Liver (tissue), 9 donors: ENCODE data around the gene ROR1. TPM values are rescaled to one million over a fixed set of nuclear protein-coding genes. Genes with fewer than 3 reads are reported as not detected.

Experiments
- DNase-seq: peaks from one replicate; pipeline ENCODE4 v3.0.0-alpha.2; 2017; ENCODE audit warnings: low spot score
- H3K27ac ChIP-seq, 2 donors: one replicate each; pipeline ENCODE4 v1.7.0; 2013; ENCODE audit warnings: inconsistent platforms in 2 of 2, low read length in 2 of 2, control low read depth in 1 of 2, low read depth in 1 of 2, mild to moderate bottlenecking in 1 of 2
- H3K27me3 ChIP-seq, 4 donors: one replicate each; pipeline versions ENCODE4 v1.6.1 to v1.7.0; 2013; ENCODE audit warnings: low read length in 3 of 4, inconsistent platforms in 1 of 4, mild to moderate bottlenecking in 1 of 4, moderate library complexity in 1 of 4; ENCODE audit not compliant: control insufficient read depth in 4 of 4, insufficient read depth in 4 of 4
- H3K36me3 ChIP-seq, 4 donors: one replicate each; pipeline versions ENCODE4 v1.6.1 to v1.7.0; 2013; ENCODE audit warnings: low read length in 3 of 4, mild to moderate bottlenecking in 3 of 4, low read depth in 1 of 4, moderate library complexity in 1 of 4; ENCODE audit not compliant: control insufficient read depth in 4 of 4, insufficient read depth in 3 of 4
- H3K4me1 ChIP-seq, 4 donors: one replicate each; pipeline versions ENCODE4 v1.6.1 to v1.7.0; 2013; ENCODE audit warnings: low read length in 3 of 4, mild to moderate bottlenecking in 3 of 4, moderate library complexity in 1 of 4; ENCODE audit not compliant: control insufficient read depth in 4 of 4, insufficient read depth in 4 of 4
- H3K4me3 ChIP-seq, 3 donors: one replicate each; pipeline versions ENCODE4 v1.6.1 to v1.7.0; 2013; ENCODE audit warnings: low read length in 3 of 3, control low read depth in 1 of 3, low read depth in 1 of 3, mild to moderate bottlenecking in 1 of 3
- H3K9ac ChIP-seq, 2 donors: one replicate each; pipeline ENCODE4 v1.7.0; 2013; ENCODE audit warnings: low read length in 2 of 2, mild to moderate bottlenecking in 2 of 2, moderate library complexity in 2 of 2, control low read depth in 1 of 2, low read depth in 1 of 2
- H3K9me3 ChIP-seq, 4 donors: one replicate each; pipeline versions ENCODE4 v1.6.1 to v1.7.0; 2013; ENCODE audit warnings: low read length in 3 of 4; ENCODE audit not compliant: control insufficient read depth in 4 of 4
- ATF3 ChIP-seq: IDR thresholded peaks from 2 replicates; pipeline ENCODE4 v1.6.1; 2016; ENCODE audit warnings: antibody characterized with exemption
- EGR1 ChIP-seq, 2 donors: IDR thresholded peaks; 2 replicates each; pipeline ENCODE4 v1.6.1; 2016 to 2018; ENCODE audit warnings: antibody characterized with exemption in 2 of 2, low read depth in 2 of 2
- FOXA1 ChIP-seq: IDR thresholded peaks from 2 replicates; pipeline ENCODE4 v1.6.1; 2016; ENCODE audit warnings: antibody characterized with exemption
- FOXA2 ChIP-seq: IDR thresholded peaks from 2 replicates; pipeline ENCODE4 v1.6.1; 2016; ENCODE audit warnings: antibody characterized with exemption
- GABPA ChIP-seq, 2 donors: IDR thresholded peaks in 1 of 2; conservative IDR thresholded peaks in 1 of 2; 2 replicates each; pipeline ENCODE4 v1.6.1; 2016; ENCODE audit warnings: antibody characterized with exemption in 2 of 2, mild to moderate bottlenecking in 1 of 2, moderate library complexity in 1 of 2
- HNF4A ChIP-seq, 2 donors: conservative IDR thresholded peaks; 2 replicates each; pipeline ENCODE4 v1.6.1; 2016; ENCODE audit warnings: antibody characterized with exemption in 2 of 2, mild to moderate bottlenecking in 2 of 2
- HNF4G ChIP-seq: IDR thresholded peaks from 2 replicates; pipeline ENCODE4 v1.6.1; 2016; ENCODE audit warnings: antibody characterized with exemption
- JUND ChIP-seq, 2 donors: IDR thresholded peaks; 2 replicates each; pipeline ENCODE4 v1.6.1; 2016; ENCODE audit warnings: antibody characterized with exemption in 2 of 2
- MAX ChIP-seq: IDR thresholded peaks from 2 replicates; pipeline ENCODE4 v1.6.1; 2016; ENCODE audit warnings: antibody characterized with exemption
- NR2F2 ChIP-seq: IDR thresholded peaks from 2 replicates; pipeline ENCODE4 v1.6.1; 2016; ENCODE audit warnings: antibody characterized with exemption
- RAD21 ChIP-seq, 2 donors: IDR thresholded peaks; 2 replicates each; pipeline ENCODE4 v1.6.1; 2016; ENCODE audit warnings: antibody characterized with exemption in 2 of 2, mild to moderate bottlenecking in 2 of 2
- REST ChIP-seq: IDR thresholded peaks from 2 replicates; pipeline ENCODE4 v1.6.1; 2016; ENCODE audit warnings: antibody characterized with exemption, mild to moderate bottlenecking
- RXRA ChIP-seq, 2 donors: IDR thresholded peaks; 2 replicates each; pipeline ENCODE4 v1.6.1; 2017 to 2018; ENCODE audit warnings: antibody characterized with exemption in 2 of 2, mild to moderate bottlenecking in 1 of 2
- SP1 ChIP-seq: IDR thresholded peaks from 2 replicates; pipeline ENCODE4 v1.6.1; 2018; ENCODE audit warnings: antibody characterized with exemption, mild to moderate bottlenecking
- TAF1 ChIP-seq: conservative IDR thresholded peaks from 2 replicates; pipeline ENCODE4 v1.6.1; 2016; ENCODE audit warnings: antibody characterized with exemption, mild to moderate bottlenecking
- YY1 ChIP-seq: IDR thresholded peaks from 2 replicates; pipeline ENCODE4 v1.6.1; 2016; ENCODE audit warnings: antibody characterized with exemption, mild to moderate bottlenecking
- WGBS: extraction: QIAGEN DNeasy Blood & Tissue Kit; methylation state at CpG from one replicate; pipeline ENCODE4 v1.1.7; 2013; 5-methylcytosine and 5-hydroxymethylcytosine counted together
- polyA plus RNA-seq, 2 donors: library from polyadenylated mRNA; stranded (reverse) in 1 of 2; unstranded in 1 of 2; fragments of 200-250 nt in 1 of 2; fragments of >200 nt in 1 of 2; fragmentation: Nextera tagmentation in 1 of 2; extraction: Ambion mirVana in 1 of 2; gene quantifications; one replicate each; pipeline versions ENCODE4 v1.2.1 to v1.2.3, GENCODE V29; 2013 to 2015
- total RNA-seq, 2 donors: library from RNA; depleted of rRNA; stranded (reverse); fragments of >200 nt; gene quantifications; one replicate each; pipeline ENCODE4 v1.2.3, GENCODE V29; 2014
- TF ChIP-seq, protein P1 (sequence below): fragments of 150-350 bp; IDR thresholded peaks from 2 replicates; pipeline ENCODE4 v1.5.1; 2017; ENCODE audit warnings: improper control_type of control experiment, low read depth, low read length; ENCODE audit not compliant: missing input control
- TF ChIP-seq, protein P2 (sequence below): IDR thresholded peaks from 2 replicates; pipeline ENCODE4 v1.6.1; 2016; ENCODE audit warnings: antibody characterized with exemption
- donor health status: healthy.
- donor health status: healthy.
- donor health status: healthy.
- donor health status: healthy.
- donor health status: healthy.

The ROR1 gene
- total and polyA plus RNA-seq, 4 donors = 0.15 to 0.98 (median 0.37) TPM

DNA sequence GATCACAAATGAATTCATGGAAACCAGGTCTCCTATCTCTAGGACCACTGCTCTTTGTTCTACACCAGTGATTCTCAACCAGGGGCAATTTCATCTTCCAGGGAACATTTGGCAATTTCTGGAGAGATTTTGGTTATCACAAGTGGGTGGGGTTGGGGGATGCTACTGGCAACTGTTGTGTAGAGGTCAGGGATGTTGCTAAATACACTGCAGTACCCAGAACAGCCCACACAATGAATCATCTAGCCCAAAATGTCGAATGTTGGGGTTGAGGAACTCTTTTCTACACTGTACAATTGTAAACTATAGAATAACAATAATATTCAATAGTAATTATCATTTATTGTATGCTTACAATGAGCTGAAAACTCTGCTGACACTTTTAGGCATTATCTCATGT is 373.9 kb downstream of the ROR1 start:
- no peak for DNase-seq
- Histone ChIP-seq H3K27me3 (no peaks in the 10 kb centered on the region), H3K4me3 (no peak overlapping the region), H3K36me3 (no peaks in the 10 kb centered on the region), H3K9me3 (no peaks in the 10 kb centered on the region), H3K4me1 (no peaks in the 10 kb centered on the region), H3K27ac (no peak overlapping the region), H3K9ac (no peak overlapping the region)
- 55% methylated on average over 1 of the region's 1 CpG for WGBS
- TF ChIP-seq, protein P1, sequence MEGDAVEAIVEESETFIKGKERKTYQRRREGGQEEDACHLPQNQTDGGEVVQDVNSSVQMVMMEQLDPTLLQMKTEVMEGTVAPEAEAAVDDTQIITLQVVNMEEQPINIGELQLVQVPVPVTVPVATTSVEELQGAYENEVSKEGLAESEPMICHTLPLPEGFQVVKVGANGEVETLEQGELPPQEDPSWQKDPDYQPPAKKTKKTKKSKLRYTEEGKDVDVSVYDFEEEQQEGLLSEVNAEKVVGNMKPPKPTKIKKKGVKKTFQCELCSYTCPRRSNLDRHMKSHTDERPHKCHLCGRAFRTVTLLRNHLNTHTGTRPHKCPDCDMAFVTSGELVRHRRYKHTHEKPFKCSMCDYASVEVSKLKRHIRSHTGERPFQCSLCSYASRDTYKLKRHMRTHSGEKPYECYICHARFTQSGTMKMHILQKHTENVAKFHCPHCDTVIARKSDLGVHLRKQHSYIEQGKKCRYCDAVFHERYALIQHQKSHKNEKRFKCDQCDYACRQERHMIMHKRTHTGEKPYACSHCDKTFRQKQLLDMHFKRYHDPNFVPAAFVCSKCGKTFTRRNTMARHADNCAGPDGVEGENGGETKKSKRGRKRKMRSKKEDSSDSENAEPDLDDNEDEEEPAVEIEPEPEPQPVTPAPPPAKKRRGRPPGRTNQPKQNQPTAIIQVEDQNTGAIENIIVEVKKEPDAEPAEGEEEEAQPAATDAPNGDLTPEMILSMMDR = no peak
- TF ChIP-seq MAX (no peak), EGR1 (IDR thresholded peaks at IDR 0.05; ENCODE audit: low read depth in 2 of 2) (no peak), FOXA1 (no peak), RXRA (IDR thresholded peaks at IDR 0.05) (no peak), NR2F2 (no peak), REST (no peak), HNF4A (conservative IDR thresholded peaks at IDR 0.05) (no peak), YY1 (no peak), TAF1 (no peak), HNF4G (no peak), RAD21 (IDR thresholded peaks at IDR 0.05) (no peak), JUND (IDR thresholded peaks at IDR 0.05) (no peak), GABPA (IDR thresholded peaks at IDR 0.05 in 1 of 2, conservative IDR thresholded peaks at IDR 0.05 in 1 of 2) (no peak), FOXA2 (no peak), SP1 (no peak), ATF3 (no peak)

- DNase-seq = no peak
- no peaks in the 10 kb centered on the region for H3K4me1 ChIP-seq
- H3K36me3 ChIP-seq = no peaks in the 10 kb centered on the region
- no peak overlapping the region for H3K27ac ChIP-seq
- H3K4me3 ChIP-seq = no peak overlapping the region
- H3K9me3 ChIP-seq = no peaks in the 10 kb centered on the region
- no peak overlapping the region for H3K9ac ChIP-seq
- TF ChIP-seq TAF1 (no peak), REST (no peak), FOXA2 (no peak), HNF4G (no peak), SP1 (no peak), ATF3 (no peak), RXRA (IDR thresholded peaks at IDR 0.05) (no peak), HNF4A (conservative IDR thresholded peaks at IDR 0.05) (no peak), NR2F2 (no peak), JUND (IDR thresholded peaks at IDR 0.05) (no peak), YY1 (no peak)
- TF ChIP-seq, protein P2, sequence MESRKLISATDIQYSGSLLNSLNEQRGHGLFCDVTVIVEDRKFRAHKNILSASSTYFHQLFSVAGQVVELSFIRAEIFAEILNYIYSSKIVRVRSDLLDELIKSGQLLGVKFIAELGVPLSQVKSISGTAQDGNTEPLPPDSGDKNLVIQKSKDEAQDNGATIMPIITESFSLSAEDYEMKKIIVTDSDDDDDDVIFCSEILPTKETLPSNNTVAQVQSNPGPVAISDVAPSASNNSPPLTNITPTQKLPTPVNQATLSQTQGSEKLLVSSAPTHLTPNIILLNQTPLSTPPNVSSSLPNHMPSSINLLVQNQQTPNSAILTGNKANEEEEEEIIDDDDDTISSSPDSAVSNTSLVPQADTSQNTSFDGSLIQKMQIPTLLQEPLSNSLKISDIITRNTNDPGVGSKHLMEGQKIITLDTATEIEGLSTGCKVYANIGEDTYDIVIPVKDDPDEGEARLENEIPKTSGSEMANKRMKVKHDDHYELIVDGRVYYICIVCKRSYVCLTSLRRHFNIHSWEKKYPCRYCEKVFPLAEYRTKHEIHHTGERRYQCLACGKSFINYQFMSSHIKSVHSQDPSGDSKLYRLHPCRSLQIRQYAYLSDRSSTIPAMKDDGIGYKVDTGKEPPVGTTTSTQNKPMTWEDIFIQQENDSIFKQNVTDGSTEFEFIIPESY = no peak
- 86% methylated on average over 4 of the region's 4 CpGs for WGBS
- H3K27me3 ChIP-seq = no peaks in the 10 kb centered on the region
These were observed 376.4 kb downstream of the ROR1 start for GRCh38 chr1:64150266-64150665.
